Tibial nerve (tissue), 4 donors: ENCODE measurements around the gene C12orf75. TPM values are rescaled to one million over a fixed set of nuclear protein-coding genes. Genes with fewer than 3 reads are reported as not detected.
"Not testable (repeated sequence)": the region's sequence is repeated elsewhere in the genome, so short reads cannot be mapped to it uniquely, and the experiment has no call there.

ENCODE experiments used
- DNase-seq, 2 donors: peaks; one replicate each; pipeline ENCODE4 v3.0.0-alpha.2; 2019; ENCODE audit warnings: low spot score in 2 of 2
- H3K27ac ChIP-seq, 4 donors: fragments of 200-600 bp; sonication (generic) in 3 of 4; one replicate each; pipeline ENCODE4 v1.5.1; 2017 to 2019; ENCODE audit warnings: mild to moderate bottlenecking in 1 of 4
- H3K27me3 ChIP-seq, 2 donors: fragments of 200-600 bp; sonication (generic) in 1 of 2; one replicate each; pipeline versions ENCODE4 v1.5.1 to v1.6.0; 2017 to 2019
- H3K36me3 ChIP-seq, 3 donors: fragments of 200-600 bp; sonication (generic); one replicate each; pipeline ENCODE4 v1.5.1; 2018 to 2019
- H3K4me1 ChIP-seq, 4 donors: fragments of 200-600 bp; sonication (generic) in 3 of 4; one replicate each; pipeline ENCODE4 v1.5.1; 2017 to 2019
- H3K4me3 ChIP-seq, 4 donors: fragments of 200-600 bp; sonication (generic) in 3 of 4; one replicate each; pipeline ENCODE4 v1.5.1; 2017 to 2019; ENCODE audit warnings: mild to moderate bottlenecking in 1 of 4, moderate library complexity in 1 of 4
- H3K9me3 ChIP-seq, 4 donors: fragments of 200-600 bp; sonication (generic) in 3 of 4; one replicate each; pipeline ENCODE4 v1.5.1; 2017 to 2019
- CTCF ChIP-seq, 5 experiments: fragments of 200-600 bp in 3 of 5; fragments of 450-650 bp in 2 of 5; sonication (generic) in 3 of 5; IDR thresholded peaks; one replicate each; pipeline ENCODE4 v1.5.1; 2016 to 2019; ENCODE audit warnings: antibody characterized with exemption in 5 of 5, mild to moderate bottlenecking in 3 of 5, moderate library complexity in 2 of 5
- EP300 ChIP-seq, 2 donors: sonication (generic); formaldehyde crosslinking; IDR thresholded peaks; one replicate each; pipeline ENCODE4 v1.6.1; 2017; ENCODE audit warnings: antibody characterized with exemption in 2 of 2, mild to moderate bottlenecking in 1 of 2
- POLR2A ChIP-seq, 2 donors: fragments of 450-650 bp; IDR thresholded peaks; one replicate each; pipeline ENCODE4 v1.6.1; 2017; ENCODE audit warnings: antibody characterized with exemption in 2 of 2, mild to moderate bottlenecking in 2 of 2, moderate library complexity in 2 of 2
- WGBS, 2 donors: methylation state at CpG; one replicate each; pipeline ENCODE4 v1.1.5; 2018; 5-methylcytosine and 5-hydroxymethylcytosine counted together
- total RNA-seq, 4 donors: library from RNA; depleted of rRNA; stranded (reverse); fragments of >200 nt; gene quantifications; one replicate each; pipeline ENCODE4 v1.1.0, GENCODE V29; 2016

Gene C12orf75
- total RNA-seq, 4 donors from 2014 or later: 12.6 to 29.7 (median 18.9) TPM

GRCh38 chr12:105341010-105341409 lies 10.5 kb downstream of the C12orf75 start:
- 96 to 97% methylated on average over 2 of the region's 2 CpGs for WGBS, 2 donors
- no peak for TF ChIP-seq EP300 (IDR thresholded peaks at IDR 0.05)
- Histone ChIP-seq H3K4me3 (no peak overlapping the region), H3K36me3 (no peaks in the 10 kb centered on the region), H3K27me3 (no peaks in the 10 kb centered on the region), H3K27ac (no peak overlapping the region), H3K4me1 (peaks cover 0 to under 1% (median 0%) of the 10 kb centered on the region in 4 donors), H3K9me3 (peaks cover 0 to 12% (median 0%) of the 10 kb centered on the region in 4 donors)
- no peak for DNase-seq

- not testable (repeated sequence) for H3K27ac ChIP-seq, H3K36me3 ChIP-seq, H3K4me3 ChIP-seq, H3K27me3 ChIP-seq, DNase-seq, H3K4me1 ChIP-seq
- peaks cover 0 to 12% (median 0%) of the 10 kb centered on the region in 4 donors for H3K9me3 ChIP-seq
- WGBS, 2 donors: 100% methylated on average over 1 of the region's 1 CpG
Measured at GRCh38 chr12:105341620-105342019, 11.1 kb downstream of the C12orf75 start.

- H3K36me3 ChIP-seq: no peaks in the 10 kb centered on the region
- no peak overlapping the region for H3K27ac ChIP-seq
- H3K4me1 ChIP-seq: no peaks in the 10 kb centered on the region
- no peaks in the 10 kb centered on the region for H3K27me3 ChIP-seq
- TF ChIP-seq POLR2A (IDR thresholded peaks at IDR 0.05): no peak
- no peak for TF ChIP-seq CTCF (IDR thresholded peaks at IDR 0.05)
- no peak for TF ChIP-seq EP300 (IDR thresholded peaks at IDR 0.05)
- H3K4me3 ChIP-seq: no peak overlapping the region
- H3K9me3 ChIP-seq: peaks cover 0 to 12% (median 0%) of the 10 kb centered on the region in 4 donors
- no peak for DNase-seq
Measured at GRCh38 chr12:105342464-105342863, 12.0 kb downstream of the C12orf75 start.

- Histone ChIP-seq H3K4me3 (no peak overlapping the region), H3K9me3 (peaks cover 0 to 12% (median 0%) of the 10 kb centered on the region in 4 donors), H3K27ac (no peak overlapping the region), H3K4me1 (peaks cover 0 to 1% (median 0%) of the 10 kb centered on the region in 4 donors), H3K36me3 (no peaks in the 10 kb centered on the region), H3K27me3 (no peaks in the 10 kb centered on the region)
- 93 to 100% methylated on average over 1 of the region's 1 CpG for WGBS, 2 donors
- TF ChIP-seq EP300 (IDR thresholded peaks at IDR 0.05) (no peak), CTCF (IDR thresholded peaks at IDR 0.05) (no peak), POLR2A (IDR thresholded peaks at IDR 0.05) (no peak)
- DNase-seq: no peak
Measured at GRCh38 chr12:105343836-105344235, 13.3 kb downstream of the C12orf75 start.

GRCh38 chr12:105347499-105347898 lies 17.0 kb downstream of the C12orf75 start:
- no peak overlapping the region for H3K4me3 ChIP-seq
- peaks cover 0 to 22% (median 0%) of the 10 kb centered on the region in 4 donors for H3K4me1 ChIP-seq
- no peak overlapping the region for H3K27ac ChIP-seq
- 87 to 90% methylated on average over 4 of the region's 4 CpGs for WGBS, 2 donors
- no peaks in the 10 kb centered on the region for H3K9me3 ChIP-seq
- H3K36me3 ChIP-seq: no peaks in the 10 kb centered on the region
- TF ChIP-seq CTCF (IDR thresholded peaks at IDR 0.05): no peak
- TF ChIP-seq EP300 (IDR thresholded peaks at IDR 0.05): no peak
- TF ChIP-seq POLR2A (IDR thresholded peaks at IDR 0.05): no peak
- no peaks in the 10 kb centered on the region for H3K27me3 ChIP-seq
- DNase-seq: no peak

- DNase-seq: no peak
- Histone ChIP-seq H3K36me3 (no peaks in the 10 kb centered on the region), H3K9me3 (no peaks in the 10 kb centered on the region), H3K27ac (no peak overlapping the region), H3K4me3 (no peak overlapping the region), H3K27me3 (no peaks in the 10 kb centered on the region), H3K4me1 (peaks cover 0 to 29% (median 0%) of the 10 kb centered on the region in 4 donors)
- TF ChIP-seq EP300 (IDR thresholded peaks at IDR 0.05): no peak
- no peak for TF ChIP-seq CTCF (IDR thresholded peaks at IDR 0.05)
- TF ChIP-seq POLR2A (IDR thresholded peaks at IDR 0.05): no peak
- WGBS, 2 donors: 75 to 84% methylated on average over 3 of the region's 3 CpGs
Measured at GRCh38 chr12:105348142-105348541, 17.7 kb downstream of the C12orf75 start.
